Endothelial cell of umbilical vein (primary cell): ENCODE measurements around the gene STX12. TPM values are rescaled to one million over a fixed set of nuclear protein-coding genes. Genes with fewer than 3 reads are reported as not detected.

Experiments
- BruUV-seq: library from RNA; stranded (reverse); fragments of 400-500 nt; replicated peaks from 2 replicates; lab custom pipeline; 2021; lab: Mats Ljungman, UMichigan
- CTCF ChIA-PET: fragments of 300-600, 350-600 bp; sonication (Branson Sonifier 250); formaldehyde crosslinking; loops from one replicate; lab custom pipeline; 2021; ENCODE audit warnings: antibody characterized with exemption, inconsistent platforms; lab: Charles Lee
- POLR2A ChIA-PET: fragments of 300-600, 350-600 bp; sonication (Branson Sonifier 250); formaldehyde crosslinking; loops from one replicate; lab custom pipeline; 2021; ENCODE audit warnings: antibody characterized with exemption, inconsistent platforms; lab: Charles Lee
- DNase-seq: peaks from one replicate; pipeline ENCODE4 v3.0.0-alpha.2; 2011; ENCODE audit warnings: low read depth, low spot score
- FAIRE-seq: peaks from 2 replicates; lab custom pipeline; 2011; peaks lifted over from hg19 to GRCh38; lab: Jason Lieb, UNC
- H2AFZ ChIP-seq: 2 replicates; pipeline ENCODE4 v1.6.0; 2012; ENCODE audit warnings: low read depth, low read length, control low read depth, inconsistent platforms
- H3K27ac ChIP-seq: 2 replicates; pipeline ENCODE4 v1.5.1; 2011; ENCODE audit warnings: low read depth, mild to moderate bottlenecking, control low read depth, low read length, moderate library complexity; ENCODE audit not compliant: insufficient read depth
- H3K27me3 ChIP-seq, 2 experiments: 2 replicates each; pipeline versions ENCODE4 v1.6.0 to v1.6.1; 2011; ENCODE audit warnings: low read length in 2 of 2, mixed read lengths in 1 of 2; ENCODE audit not compliant: control insufficient read depth in 2 of 2, insufficient read depth in 2 of 2
- H3K36me3 ChIP-seq, 2 experiments: 2 replicates in 1 of 2; 3 replicates in 1 of 2; pipeline ENCODE4 v1.5.1; 2011; ENCODE audit warnings: low read length in 2 of 2, mild to moderate bottlenecking in 1 of 2, moderate library complexity in 1 of 2; ENCODE audit not compliant: control insufficient read depth in 2 of 2, insufficient read depth in 2 of 2; ENCODE audit errors: extremely low read depth in 1 of 2
- H3K4me1 ChIP-seq: 3 replicates; pipeline ENCODE4 v1.5.1; 2011; ENCODE audit warnings: mild to moderate bottlenecking, low read length; ENCODE audit not compliant: control insufficient read depth, insufficient read depth; ENCODE audit errors: extremely low read depth
- H3K4me2 ChIP-seq: 2 replicates; pipeline ENCODE4 v1.6.1; 2011; ENCODE audit warnings: low read length, control low read depth, mixed read lengths; ENCODE audit not compliant: insufficient read depth
- H3K4me3 ChIP-seq, 3 experiments: fragments of 200-600 bp in 1 of 3; sonication (generic), shearing (Covaris generic) in 1 of 3; replicated peaks in 1 of 3; 2 replicates each; pipeline ENCODE4 v1.5.1; 2011 to 2016; ENCODE audit warnings: control low read depth in 3 of 3, low read length in 3 of 3, mild to moderate bottlenecking in 2 of 3, inconsistent platforms in 1 of 3, low read depth in 1 of 3, moderate library complexity in 1 of 3; ENCODE audit not compliant: insufficient read depth in 1 of 3
- H3K79me2 ChIP-seq: 2 replicates; pipeline ENCODE4 v1.6.0; 2012; ENCODE audit warnings: low read length, inconsistent platforms; ENCODE audit not compliant: control insufficient read depth, insufficient read depth
- H3K9ac ChIP-seq: replicated peaks from 2 replicates; pipeline ENCODE3; 2011; ENCODE audit warnings: low read length, control low read depth; ENCODE audit not compliant: insufficient read depth; ENCODE audit errors: extremely low read depth
- H3K9me1 ChIP-seq: replicated peaks from 3 replicates; pipeline ENCODE4 v1.6.0; 2011; ENCODE audit warnings: mild to moderate bottlenecking, low read length; ENCODE audit not compliant: control insufficient read depth, insufficient read depth; ENCODE audit errors: extremely low read depth
- H3K9me3 ChIP-seq: replicated peaks from 2 replicates; pipeline ENCODE4 v1.5.1; 2012; ENCODE audit warnings: low read length, inconsistent platforms; ENCODE audit not compliant: control insufficient read depth, insufficient read depth
- H4K20me1 ChIP-seq: replicated peaks from 2 replicates; pipeline ENCODE3; 2011; ENCODE audit warnings: mild to moderate bottlenecking, low read length; ENCODE audit not compliant: control insufficient read depth, insufficient read depth; ENCODE audit errors: extremely low read depth
- CTCF ChIP-seq, 2 donors: IDR thresholded peaks; 1 replicate in 1 of 2; 2 replicates in 1 of 2; pipeline ENCODE4 v1.5.1; 2011; ENCODE audit warnings: low read length in 2 of 2, mild to moderate bottlenecking in 2 of 2, moderate library complexity in 2 of 2, control low read depth in 1 of 2, inconsistent platforms in 1 of 2, low read depth in 1 of 2; ENCODE audit not compliant: insufficient read depth in 1 of 2; ENCODE audit errors: extremely low read depth in 1 of 2
- EZH2 ChIP-seq: IDR thresholded peaks from 2 replicates; pipeline ENCODE4 v1.6.1; 2012; ENCODE audit warnings: borderline replicate concordance, low read depth, mild to moderate bottlenecking, moderate library complexity, low read length, inconsistent platforms; ENCODE audit not compliant: severe bottlenecking
- MYC ChIP-seq: IDR thresholded peaks from one replicate; pipeline ENCODE4 v1.6.1; 2011; ENCODE audit warnings: mild to moderate bottlenecking, low read depth, low read length
- POLR2A ChIP-seq: IDR thresholded peaks from 2 replicates; pipeline ENCODE4 v1.6.1; 2012; ENCODE audit warnings: low read depth, mild to moderate bottlenecking, control low read depth, low read length
- dilution Hi-C: fragments of 300-500 bp; cut with MboI; formaldehyde crosslinking; loops from one replicate; pipeline ENCODE4 v1.15.0; 2019; ENCODE audit warnings: low sequenced_read_pairs; ENCODE audit not compliant: extremely low pct_ligation_motif_present
- intact Hi-C: fragments of 100-400 bp; cut with micrococcal nuclease; formaldehyde crosslinking; loops from one replicate; pipeline ENCODE4 v1.10.0; 2022
- polyA plus RNA-seq, 4 experiments: library from polyadenylated mRNA; depleted of rRNA in 3 of 4; stranded (reverse) in 3 of 4; unstranded in 1 of 4; fragments of >200 nt; gene quantifications; 2 replicates each; pipeline versions ENCODE4 v1.2.1 to v1.2.3, GENCODE V29; 2011 to 2012; ENCODE audit warnings: missing spikeins in 1 of 4
- total RNA-seq: library from RNA; stranded (reverse); gene quantifications from 2 replicates; pipeline ENCODE4 v1.2.3, GENCODE V29; 2021

The STX12 gene
- total and polyA plus RNA-seq, 2 donors (not counting 3 experiments of a cell fraction or from before 2014, with no cell fraction given): 28.7 to 90.3 TPM

- H3K9ac ChIP-seq: no peak overlapping the region
- H3K4me3 ChIP-seq: no peak overlapping the region
- BruUV-seq: no TSS peak
- no peaks in the 10 kb centered on the region for H3K27me3 ChIP-seq
- H2AFZ ChIP-seq: no peak overlapping the region
- H3K4me1 ChIP-seq: peaks cover under 1% of the 10 kb centered on the region
- no peaks in the 10 kb centered on the region for H3K79me2 ChIP-seq
- DNase-seq: peak; percentile 81
- H3K9me1 ChIP-seq: no peaks in the 10 kb centered on the region
- dilution Hi-C loops (no loop called here), intact Hi-C loops (loop anchor here (1.0 kb wide), 4 partner anchors 102 to 351 kb away; partner anchors contain the start of gene EYA3)
- no peak overlapping the region for H3K4me2 ChIP-seq
- H3K36me3 ChIP-seq: no peaks in the 10 kb centered on the region
- ChIA-PET POLR2A (no interaction called here), CTCF (interaction anchor here (0.5 to 3.9 kb wide), 56 partner anchors 7 to 1019 kb away, joined by 3 to 99 read pairs (median 4); partner anchors contain the start of genes EYA3, PPP1R8 and THEMIS2)
- H3K9me3 ChIP-seq: no peaks in the 10 kb centered on the region
- no peaks in the 10 kb centered on the region for H4K20me1 ChIP-seq
- H3K27ac ChIP-seq: no peak overlapping the region
- TF ChIP-seq MYC: no peak
- peak; percentile 93 to 97 for TF ChIP-seq CTCF (IDR thresholded peaks at IDR 0.05; ENCODE audit: extremely low read depth in 1 of 2, insufficient read depth in 1 of 2, low read depth in 1 of 2, low read length in 2 of 2)
- no peak for TF ChIP-seq EZH2
- no peak for TF ChIP-seq POLR2A
- FAIRE-seq: peak; percentile 86
Observed at GRCh38 chr1:27858072-27858948, 85.3 kb downstream of the STX12 start.
